Stimulated activated CD4-positive, alpha-beta T cell treated with anti-CD3 and anti-CD28 coated beads, Interleukin-1b, Interleukin-23, amount 100 ng/mL, for 48 hours (primary cell): Measurements from ENCODE around the gene FCN2.

Experiments
- DNase-seq: peaks from one replicate; pipeline ENCODE4 v3.0.0-alpha.2; 2020

FCN2 gene

GRCh38 chr9:134935056-134935640 lies 54.5 kb downstream of the FCN2 start:
- DNase-seq: no peak

DNA sequence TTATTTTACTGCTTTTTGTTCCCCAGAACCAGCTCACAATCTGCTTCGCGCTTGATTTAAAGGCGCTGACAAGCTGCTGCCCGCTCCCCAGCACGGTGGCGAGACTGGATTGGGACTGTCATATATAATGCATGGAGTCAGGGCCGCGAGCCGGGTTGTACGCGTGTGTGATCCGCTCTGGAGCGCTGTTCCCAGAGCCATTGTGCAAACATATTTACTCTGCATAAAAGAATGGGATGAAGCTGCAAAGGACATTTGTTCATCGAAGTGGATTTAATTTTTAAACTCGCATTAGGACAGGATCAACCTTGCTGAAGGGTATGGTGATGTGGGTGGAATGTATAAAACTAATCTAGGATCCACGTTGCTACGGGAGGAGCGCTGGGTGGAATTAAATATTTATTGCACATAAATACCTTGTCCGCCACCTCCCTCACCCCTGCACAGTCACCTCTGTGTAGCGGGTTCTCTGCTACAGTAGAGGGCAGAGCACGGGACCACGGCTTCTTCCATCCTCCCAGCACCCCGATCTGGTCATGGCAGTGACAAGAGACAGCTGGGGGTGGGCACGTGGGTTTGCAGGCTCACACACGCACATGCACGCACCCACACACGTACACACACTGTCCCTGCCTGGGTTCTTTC lies 55.2 kb downstream of the FCN2 start:
- no peak for DNase-seq

DNA sequence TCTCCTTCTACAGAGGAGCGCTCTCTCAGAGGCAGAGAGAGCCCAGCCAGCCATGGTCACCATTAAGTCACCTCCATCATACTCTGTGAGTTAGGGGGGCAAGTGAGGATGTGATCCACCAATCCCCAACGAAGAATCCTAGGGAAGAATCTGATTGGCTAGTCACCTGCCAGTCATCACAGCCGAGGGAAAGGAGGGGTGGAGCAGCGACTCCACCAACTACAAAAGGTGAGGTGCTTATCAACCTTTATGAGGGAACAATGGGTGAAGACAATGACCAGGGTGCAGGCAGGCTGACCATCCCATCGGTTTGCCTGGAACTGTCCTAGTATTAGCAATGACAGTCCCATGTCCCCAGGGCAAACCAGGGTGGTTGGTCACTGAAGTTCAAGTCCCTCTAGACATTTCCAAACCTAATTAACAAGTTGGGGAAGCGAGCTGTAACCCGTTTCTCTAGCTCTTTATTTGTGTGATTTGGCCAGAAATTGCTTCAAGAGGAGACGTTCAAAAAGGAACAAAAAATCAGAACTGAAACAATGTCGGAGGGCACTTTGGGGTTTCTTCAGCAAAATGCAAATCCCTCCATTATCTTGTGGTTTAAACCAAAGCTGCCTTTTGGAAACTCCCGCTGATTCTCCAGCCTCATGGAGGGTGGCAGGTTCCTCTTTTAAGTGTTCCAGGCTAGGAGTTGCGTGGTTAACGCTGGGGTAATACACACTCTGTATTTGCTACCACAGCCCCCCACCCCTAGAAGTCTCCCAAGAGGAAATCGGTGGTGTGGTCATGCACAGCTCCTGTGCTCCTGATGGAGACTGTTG lies 55.9 kb downstream of the FCN2 start:
- no peak for DNase-seq
